Breast epithelium (tissue), 4 donors: ENCODE measurements around the gene SYT1. TPM values are rescaled to one million over a fixed set of nuclear protein-coding genes. Genes with fewer than 3 reads are reported as not detected.

Experiments
- DNase-seq, 2 donors: peaks; one replicate each; pipeline ENCODE4 v3.0.0-alpha.2; 2019; ENCODE audit warnings: low spot score in 2 of 2
- H3K27ac ChIP-seq, 2 donors: fragments of 200-600 bp; sonication (generic) in 1 of 2; one replicate each; pipeline ENCODE4 v1.5.1; 2016 to 2019; ENCODE audit warnings: mild to moderate bottlenecking in 1 of 2
- H3K27me3 ChIP-seq, 2 donors: fragments of 200-600 bp; sonication (generic) in 1 of 2; one replicate each; pipeline versions ENCODE4 v1.5.1 to v1.6.0; 2017 to 2019; ENCODE audit warnings: control low read depth in 1 of 2, mild to moderate bottlenecking in 1 of 2
- H3K36me3 ChIP-seq: fragments of 200-600 bp; one replicate; pipeline ENCODE4 v1.5.1; 2019
- H3K4me1 ChIP-seq, 2 donors: fragments of 200-600 bp; sonication (generic); one replicate each; pipeline ENCODE4 v1.5.1; 2016 to 2019; ENCODE audit warnings: control low read depth in 1 of 2
- H3K4me3 ChIP-seq, 3 donors: fragments of 200-600 bp; sonication (generic); 1 replicate in 2 of 3; 2 replicates in 1 of 3; pipeline ENCODE4 v1.5.1; 2016 to 2019; ENCODE audit warnings: mild to moderate bottlenecking in 3 of 3, moderate library complexity in 2 of 3
- H3K9me3 ChIP-seq, 2 donors: fragments of 200-600 bp; sonication (generic) in 1 of 2; one replicate each; pipeline ENCODE4 v1.5.1; 2016 to 2019; ENCODE audit warnings: control low read depth in 1 of 2
- POLR2A ChIP-seq: fragments of 450-650 bp; IDR thresholded peaks from one replicate; pipeline ENCODE4 v1.6.1; 2016; ENCODE audit warnings: antibody characterized with exemption, mild to moderate bottlenecking, moderate library complexity
- POLR2AphosphoS5 ChIP-seq, 3 donors: sonication (generic); formaldehyde crosslinking; IDR thresholded peaks; one replicate each; pipeline ENCODE4 v1.6.1; 2017; ENCODE audit warnings: antibody characterized with exemption in 3 of 3
- intact Hi-C: fragments of 100-400 bp; cut with DNase I; formaldehyde crosslinking; loops from one replicate; pipeline ENCODE4 v1.15.1; 2023; ENCODE audit warnings: low total_unique reads
- total RNA-seq, 3 donors: library from RNA; depleted of rRNA; stranded (reverse); fragments of >200 nt; gene quantifications; one replicate each; pipeline ENCODE4 v1.1.0, GENCODE V29; 2016
- TF ChIP-seq, protein P1 (sequence below), 3 donors: fragments of 450-650 bp; IDR thresholded peaks; one replicate each; pipeline ENCODE4 v1.5.1; 2016 to 2017; ENCODE audit warnings: antibody characterized with exemption in 3 of 3, mild to moderate bottlenecking in 3 of 3, moderate library complexity in 3 of 3

Gene SYT1
- total RNA-seq, 3 donors from 2014 or later, result 1.1 to 2.3 (median 1.6) TPM

DNA sequence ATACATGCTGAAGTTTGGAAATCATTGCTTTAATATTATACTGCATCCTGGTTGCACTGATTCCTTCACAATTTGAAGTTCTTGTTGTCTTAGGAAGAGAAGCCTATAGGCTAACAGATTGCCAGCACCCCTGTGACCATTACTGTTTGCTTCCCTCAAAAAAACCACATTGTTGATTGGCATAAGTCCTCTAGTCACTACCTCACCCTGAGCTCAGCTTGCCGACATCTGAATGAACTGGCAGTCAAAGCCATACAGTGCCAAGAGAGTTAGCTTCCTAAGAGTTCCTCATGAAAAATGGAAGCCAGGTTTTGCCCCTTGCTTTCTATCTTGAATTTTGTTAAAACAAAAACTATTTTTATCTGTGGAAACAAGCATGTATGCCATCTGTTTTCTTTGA, 276.1 kb downstream of the SYT1 start:
- H3K4me3 ChIP-seq, result no peak overlapping the region
- TF ChIP-seq, protein P1, sequence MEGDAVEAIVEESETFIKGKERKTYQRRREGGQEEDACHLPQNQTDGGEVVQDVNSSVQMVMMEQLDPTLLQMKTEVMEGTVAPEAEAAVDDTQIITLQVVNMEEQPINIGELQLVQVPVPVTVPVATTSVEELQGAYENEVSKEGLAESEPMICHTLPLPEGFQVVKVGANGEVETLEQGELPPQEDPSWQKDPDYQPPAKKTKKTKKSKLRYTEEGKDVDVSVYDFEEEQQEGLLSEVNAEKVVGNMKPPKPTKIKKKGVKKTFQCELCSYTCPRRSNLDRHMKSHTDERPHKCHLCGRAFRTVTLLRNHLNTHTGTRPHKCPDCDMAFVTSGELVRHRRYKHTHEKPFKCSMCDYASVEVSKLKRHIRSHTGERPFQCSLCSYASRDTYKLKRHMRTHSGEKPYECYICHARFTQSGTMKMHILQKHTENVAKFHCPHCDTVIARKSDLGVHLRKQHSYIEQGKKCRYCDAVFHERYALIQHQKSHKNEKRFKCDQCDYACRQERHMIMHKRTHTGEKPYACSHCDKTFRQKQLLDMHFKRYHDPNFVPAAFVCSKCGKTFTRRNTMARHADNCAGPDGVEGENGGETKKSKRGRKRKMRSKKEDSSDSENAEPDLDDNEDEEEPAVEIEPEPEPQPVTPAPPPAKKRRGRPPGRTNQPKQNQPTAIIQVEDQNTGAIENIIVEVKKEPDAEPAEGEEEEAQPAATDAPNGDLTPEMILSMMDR (IDR thresholded peaks at IDR 0.05), result no peak
- no peak for TF ChIP-seq POLR2A
- no peak for TF ChIP-seq POLR2AphosphoS5 (IDR thresholded peaks at IDR 0.05)
- H3K27ac ChIP-seq, result no peak overlapping the region
- H3K9me3 ChIP-seq, result no peaks in the 10 kb centered on the region
- no peaks in the 10 kb centered on the region for H3K4me1 ChIP-seq
- intact Hi-C loops, result no loop called here
- no peak for DNase-seq
- no peaks in the 10 kb centered on the region for H3K36me3 ChIP-seq
- H3K27me3 ChIP-seq, result no peaks in the 10 kb centered on the region

DNA sequence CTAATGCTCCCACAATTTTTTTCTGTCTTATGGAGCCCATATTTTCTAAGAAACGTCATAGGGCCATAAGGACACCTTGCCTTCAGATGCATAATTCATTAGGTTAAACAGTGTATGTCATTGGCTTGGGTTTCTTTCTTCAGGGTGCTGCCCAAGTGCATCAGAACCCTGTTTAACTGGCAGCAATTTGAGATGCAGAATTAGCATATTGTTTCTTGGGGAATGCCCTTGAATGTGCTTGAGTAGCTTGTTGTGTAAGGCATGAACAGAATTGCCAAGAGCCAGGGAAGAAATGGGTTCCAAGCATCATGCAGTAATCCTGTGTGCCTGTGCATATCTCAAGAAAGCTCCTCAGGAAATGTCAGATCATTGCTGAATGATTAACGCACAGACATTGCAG, 277.2 kb downstream of the SYT1 start:
- Histone ChIP-seq H3K36me3 (no peaks in the 10 kb centered on the region), H3K27me3 (no peaks in the 10 kb centered on the region), H3K9me3 (no peaks in the 10 kb centered on the region), H3K27ac (no peak overlapping the region), H3K4me1 (no peaks in the 10 kb centered on the region), H3K4me3 (no peak overlapping the region)
- DNase-seq, result no peak
- TF ChIP-seq, protein P1 (IDR thresholded peaks at IDR 0.05), result no peak
- TF ChIP-seq POLR2AphosphoS5 (IDR thresholded peaks at IDR 0.05), result no peak
- TF ChIP-seq POLR2A, result no peak
- intact Hi-C loops, result no loop called here

DNA sequence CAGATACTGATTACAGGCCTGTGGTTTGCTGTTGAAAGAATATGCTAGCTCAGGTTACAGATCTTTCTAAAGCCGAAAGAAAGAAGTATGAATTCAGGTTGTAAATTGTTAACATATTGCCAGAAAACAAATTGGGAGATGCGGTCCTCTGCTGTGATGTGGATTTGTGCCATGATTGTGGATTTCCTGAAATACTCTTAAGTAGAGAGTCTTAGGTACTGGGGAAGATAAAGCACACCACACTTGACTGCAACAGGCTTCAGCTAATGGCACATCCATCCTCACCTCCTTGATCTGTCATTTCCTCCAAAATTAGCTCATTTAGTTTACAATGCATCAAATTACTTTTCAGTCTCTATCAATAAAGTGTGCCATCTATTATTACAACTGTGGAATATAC, 279.2 kb downstream of the SYT1 start:
- Histone ChIP-seq H3K27me3 (no peaks in the 10 kb centered on the region), H3K27ac (no peak overlapping the region), H3K4me3 (no peak overlapping the region), H3K36me3 (no peaks in the 10 kb centered on the region), H3K4me1 (no peaks in the 10 kb centered on the region), H3K9me3 (no peaks in the 10 kb centered on the region)
- TF ChIP-seq POLR2A, result no peak
- TF ChIP-seq, protein P1 (IDR thresholded peaks at IDR 0.05), result no peak
- TF ChIP-seq POLR2AphosphoS5 (IDR thresholded peaks at IDR 0.05), result no peak
- intact Hi-C loops, result no loop called here
- DNase-seq, result no peak

DNA sequence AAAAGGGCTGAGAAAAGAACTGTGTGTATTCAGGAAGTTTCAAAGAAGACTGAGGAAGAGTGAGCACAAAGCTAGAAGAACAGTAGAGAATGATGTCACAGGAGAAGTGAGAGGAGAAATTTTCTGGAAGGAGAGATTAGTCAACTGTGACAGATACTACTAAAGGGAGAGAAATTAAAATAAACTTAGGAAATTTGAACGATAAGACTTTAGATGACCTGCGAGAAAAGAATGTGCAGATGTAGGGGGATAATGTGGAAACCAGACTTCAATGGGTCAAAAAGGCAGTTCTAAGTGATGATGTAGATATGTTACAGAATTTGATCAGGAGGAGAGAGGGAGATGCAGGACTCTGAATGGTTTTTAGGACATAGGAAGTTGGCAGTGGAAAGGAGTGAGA, 287.4 kb downstream of the SYT1 start:
- Histone ChIP-seq H3K9me3 (no peaks in the 10 kb centered on the region), H3K4me1 (no peaks in the 10 kb centered on the region), H3K27ac (no peak overlapping the region), H3K36me3 (no peaks in the 10 kb centered on the region), H3K27me3 (no peaks in the 10 kb centered on the region), H3K4me3 (no peak overlapping the region)
- TF ChIP-seq, protein P1 (IDR thresholded peaks at IDR 0.05), result no peak
- TF ChIP-seq POLR2AphosphoS5 (IDR thresholded peaks at IDR 0.05), result no peak
- TF ChIP-seq POLR2A, result no peak
- intact Hi-C loops, result no loop called here
- DNase-seq, result no peak

DNA sequence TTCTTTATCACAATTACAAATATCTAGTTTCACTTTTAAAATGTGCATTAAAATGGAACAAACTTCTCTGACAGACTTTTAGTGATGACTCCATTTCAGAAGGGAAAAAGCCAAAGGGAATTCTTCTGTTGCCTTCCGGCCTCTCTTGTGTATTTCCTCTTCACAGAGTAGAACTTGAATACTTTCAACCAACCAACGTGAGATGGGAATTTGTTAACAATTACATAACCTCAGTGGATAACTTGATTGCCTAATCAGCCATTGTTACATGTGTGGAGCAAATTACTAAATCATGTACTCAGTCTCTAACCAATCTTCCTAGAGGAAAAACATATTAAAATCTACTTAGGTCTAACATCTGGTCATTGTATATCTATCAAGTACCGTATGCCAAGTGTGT, 291.1 kb downstream of the SYT1 start:
- no peaks in the 10 kb centered on the region for H3K36me3 ChIP-seq
- H3K4me3 ChIP-seq, result peak overlapping the region in 1 of 3 donors; percentile 25
- DNase-seq, result no peak
- H3K4me1 ChIP-seq, result no peaks in the 10 kb centered on the region
- intact Hi-C loops, result no loop called here
- no peak overlapping the region for H3K27ac ChIP-seq
- TF ChIP-seq, protein P1 (IDR thresholded peaks at IDR 0.05), result no peak
- no peak for TF ChIP-seq POLR2AphosphoS5 (IDR thresholded peaks at IDR 0.05)
- TF ChIP-seq POLR2A, result no peak
- H3K9me3 ChIP-seq, result no peaks in the 10 kb centered on the region
- H3K27me3 ChIP-seq, result no peaks in the 10 kb centered on the region
